HL-60 (cell line): ENCODE results near the gene TEDDM1.

Experiments used
- CTCF ChIP-seq: IDR thresholded peaks from one replicate; pipeline ENCODE4 v1.5.1; 2011; ENCODE audit warnings: low read length, control low read depth, inconsistent platforms; ENCODE audit not compliant: insufficient read depth
- GABPA ChIP-seq: IDR thresholded peaks from 2 replicates; pipeline ENCODE4 v1.6.1; 2012; ENCODE audit warnings: low read depth
- POLR2AphosphoS5 ChIP-seq: IDR thresholded peaks from 2 replicates; pipeline ENCODE4 v1.6.1; 2012; ENCODE audit warnings: low read depth
- SPI1 ChIP-seq: IDR thresholded peaks from 2 replicates; pipeline ENCODE4 v1.6.1; 2012; ENCODE audit warnings: low read depth, mild to moderate bottlenecking, borderline replicate concordance
- TF ChIP-seq, protein P1 (sequence below): IDR thresholded peaks from 2 replicates; pipeline ENCODE4 v1.6.1; 2012; ENCODE audit warnings: low read depth; ENCODE audit not compliant: insufficient replicate concordance

DNA sequence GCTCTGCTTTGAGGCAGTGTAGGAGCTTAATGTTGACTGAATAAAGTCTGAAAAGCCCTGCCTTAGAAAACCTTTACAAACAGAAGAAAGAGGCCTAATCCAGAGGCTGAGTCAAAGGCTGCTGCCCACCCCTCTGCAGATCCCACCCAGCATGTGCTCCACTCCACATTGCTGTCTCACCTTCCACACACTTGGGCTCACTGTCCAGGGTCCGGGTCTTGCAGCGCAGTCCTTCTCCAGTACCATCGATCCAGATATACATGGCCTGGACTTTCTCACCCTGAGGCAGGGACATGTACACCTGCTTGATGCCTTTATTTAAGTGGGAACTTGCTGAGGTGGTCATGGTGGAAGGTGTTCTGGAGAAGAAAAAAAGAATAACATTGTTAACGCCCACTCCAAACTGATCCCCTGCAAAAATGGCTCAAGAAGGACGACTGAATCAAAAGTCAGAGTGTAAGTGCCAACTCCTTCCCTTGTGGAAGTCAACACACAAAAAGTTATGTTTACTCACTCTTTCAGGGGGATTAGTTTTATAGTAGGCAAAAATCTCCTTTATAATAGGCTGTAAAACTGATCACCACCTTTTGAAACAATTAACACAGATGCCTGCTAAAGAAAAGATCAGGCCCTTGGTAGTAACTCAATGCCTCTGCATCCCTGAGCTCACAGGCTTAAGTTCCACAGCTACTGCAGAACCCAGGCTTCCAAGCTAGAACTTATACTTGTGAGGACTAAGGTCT lies 11.9 kb downstream of the TEDDM1 start:
- TF ChIP-seq CTCF (no peak), POLR2AphosphoS5 (peak; percentile 42; the same call in 1 of the 2 replicates), GABPA (no peak), SPI1 (no peak)
- TF ChIP-seq, protein P1, sequence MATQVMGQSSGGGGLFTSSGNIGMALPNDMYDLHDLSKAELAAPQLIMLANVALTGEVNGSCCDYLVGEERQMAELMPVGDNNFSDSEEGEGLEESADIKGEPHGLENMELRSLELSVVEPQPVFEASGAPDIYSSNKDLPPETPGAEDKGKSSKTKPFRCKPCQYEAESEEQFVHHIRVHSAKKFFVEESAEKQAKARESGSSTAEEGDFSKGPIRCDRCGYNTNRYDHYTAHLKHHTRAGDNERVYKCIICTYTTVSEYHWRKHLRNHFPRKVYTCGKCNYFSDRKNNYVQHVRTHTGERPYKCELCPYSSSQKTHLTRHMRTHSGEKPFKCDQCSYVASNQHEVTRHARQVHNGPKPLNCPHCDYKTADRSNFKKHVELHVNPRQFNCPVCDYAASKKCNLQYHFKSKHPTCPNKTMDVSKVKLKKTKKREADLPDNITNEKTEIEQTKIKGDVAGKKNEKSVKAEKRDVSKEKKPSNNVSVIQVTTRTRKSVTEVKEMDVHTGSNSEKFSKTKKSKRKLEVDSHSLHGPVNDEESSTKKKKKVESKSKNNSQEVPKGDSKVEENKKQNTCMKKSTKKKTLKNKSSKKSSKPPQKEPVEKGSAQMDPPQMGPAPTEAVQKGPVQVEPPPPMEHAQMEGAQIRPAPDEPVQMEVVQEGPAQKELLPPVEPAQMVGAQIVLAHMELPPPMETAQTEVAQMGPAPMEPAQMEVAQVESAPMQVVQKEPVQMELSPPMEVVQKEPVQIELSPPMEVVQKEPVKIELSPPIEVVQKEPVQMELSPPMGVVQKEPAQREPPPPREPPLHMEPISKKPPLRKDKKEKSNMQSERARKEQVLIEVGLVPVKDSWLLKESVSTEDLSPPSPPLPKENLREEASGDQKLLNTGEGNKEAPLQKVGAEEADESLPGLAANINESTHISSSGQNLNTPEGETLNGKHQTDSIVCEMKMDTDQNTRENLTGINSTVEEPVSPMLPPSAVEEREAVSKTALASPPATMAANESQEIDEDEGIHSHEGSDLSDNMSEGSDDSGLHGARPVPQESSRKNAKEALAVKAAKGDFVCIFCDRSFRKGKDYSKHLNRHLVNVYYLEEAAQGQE, result no peak
